Measurements from ENCODE around the gene NCR2.
A peak's percentile ranks its signal among the peaks of the same experiment; 100 is the strongest.

NCR2 gene

GRCh38 chr6:41325446-41326066 lies 9.9 kb upstream of the NCR2 start:
- no peak for DNase-seq (ENCODE audit: low read depth, low spot score)
- no peak overlapping the region for H3K4me3 ChIP-seq (ENCODE audit: low read length)

- no peak overlapping the region for H3K4me3 ChIP-seq (ENCODE audit: low read length)
- no peak for DNase-seq (ENCODE audit: low read depth, low spot score)
Observed at GRCh38 chr6:41326092-41326491, 9.3 kb upstream of the NCR2 start.

GRCh38 chr6:41327177-41327576 lies 8.2 kb upstream of the NCR2 start:
- H3K4me3 ChIP-seq (ENCODE audit: low read length) = no peak overlapping the region
- DNase-seq (ENCODE audit: low read depth, low spot score) = no peak

GRCh38 chr6:41331401-41332150 lies 3.8 kb upstream of the NCR2 start:
- no peak overlapping the region for H3K4me3 ChIP-seq (ENCODE audit: low read length)
- no peak for DNase-seq (ENCODE audit: low read depth, low spot score)

GRCh38 chr6:41332241-41332640 lies 3.2 kb upstream of the NCR2 start:
- H3K4me3 ChIP-seq (ENCODE audit: low read length) = no peak overlapping the region
- no peak for DNase-seq (ENCODE audit: low read depth, low spot score)

- no peak overlapping the region; the same call in 1 of the 2 replicates for H3K4me3 ChIP-seq (ENCODE audit: low read length)
Observed at GRCh38 chr6:41332842-41333736, 2.3 kb upstream of the NCR2 start.

GRCh38 chr6:41334482-41335040 lies 847 bp upstream of the NCR2 start:
- no peak for DNase-seq (ENCODE audit: low read depth, low spot score)
- H3K4me3 ChIP-seq (ENCODE audit: low read length) = peak overlapping the region; percentile 23

More at GRCh38 chr6:41332842-41333736, 2.3 kb upstream of the NCR2 start:
- DNase-seq (ENCODE audit: low read depth, low spot score) = no peak

- DNase-seq (ENCODE audit: low read depth, low spot score) = no peak
Observed at GRCh38 chr6:41335943-41336342, 535 bp downstream of the NCR2 start.

GRCh38 chr6:41336824-41337223 lies 1.4 kb downstream of the NCR2 start:
- DNase-seq (ENCODE audit: low read depth, low spot score) = no peak
- no peak overlapping the region for H3K4me3 ChIP-seq (ENCODE audit: low read length)

More at GRCh38 chr6:41335943-41336342, 535 bp downstream of the NCR2 start:
- H3K4me3 ChIP-seq (ENCODE audit: low read length) = no peak overlapping the region

- H3K4me3 ChIP-seq (ENCODE audit: low read length) = no peak overlapping the region
- no peak for DNase-seq (ENCODE audit: low read depth, low spot score)
Observed at GRCh38 chr6:41337709-41338108, 2.3 kb downstream of the NCR2 start.

GRCh38 chr6:41338659-41339058 lies 3.3 kb downstream of the NCR2 start:
- no peak overlapping the region for H3K4me3 ChIP-seq (ENCODE audit: low read length)
- no peak for DNase-seq (ENCODE audit: low read depth, low spot score)

- no peak for DNase-seq (ENCODE audit: low read depth, low spot score)
- H3K4me3 ChIP-seq (ENCODE audit: low read length) = no peak overlapping the region
Observed at GRCh38 chr6:41341580-41341979, 6.2 kb downstream of the NCR2 start.

GRCh38 chr6:41342241-41342640 lies 6.8 kb downstream of the NCR2 start:
- no peak for DNase-seq (ENCODE audit: low read depth, low spot score)
- no peak overlapping the region for H3K4me3 ChIP-seq (ENCODE audit: low read length)

- H3K4me3 ChIP-seq (ENCODE audit: low read length) = no peak overlapping the region
- DNase-seq (ENCODE audit: low read depth, low spot score) = no peak
Observed at GRCh38 chr6:41343641-41344187, 8.3 kb downstream of the NCR2 start.

- DNase-seq (ENCODE audit: low read depth, low spot score) = peak; percentile 97
Observed at GRCh38 chr6:41344876-41345275, 9.5 kb downstream of the NCR2 start.

GRCh38 chr6:41345901-41346300 lies 10.5 kb downstream of the NCR2 start:
- H3K4me3 ChIP-seq (ENCODE audit: low read length) = no peak overlapping the region
- no peak for DNase-seq (ENCODE audit: low read depth, low spot score)

More at GRCh38 chr6:41344876-41345275, 9.5 kb downstream of the NCR2 start:
- peak overlapping the region; percentile 35 for H3K4me3 ChIP-seq (ENCODE audit: low read length)

- H3K4me3 ChIP-seq (ENCODE audit: low read length) = no peak overlapping the region
- no peak for DNase-seq (ENCODE audit: low read depth, low spot score)
Observed at GRCh38 chr6:41346441-41346840, 11.0 kb downstream of the NCR2 start.

GRCh38 chr6:41347378-41348050 lies 12.1 kb downstream of the NCR2 start:
- no peak overlapping the region for H3K4me3 ChIP-seq (ENCODE audit: low read length)
- DNase-seq (ENCODE audit: low read depth, low spot score) = no peak

GRCh38 chr6:41348934-41349333 lies 13.5 kb downstream of the NCR2 start:
- no peak for DNase-seq (ENCODE audit: low read depth, low spot score)
- no peak overlapping the region for H3K4me3 ChIP-seq (ENCODE audit: low read length)
